ENCODE measurements around the gene AXDND1.

- no peak for TF ChIP-seq CTCF (conservative IDR thresholded peaks at IDR 0.05)
- no peak for TF ChIP-seq EZH2 (IDR thresholded peaks at IDR 0.05; ENCODE audit: low read depth)
Measured at GRCh38 chr1:179590671-179591070, 224.9 kb downstream of the AXDND1 start.

Measured in PC-9 (cell line).